HepG2 (cell line): ENCODE measurements around the gene TBC1D20. TPM values are rescaled to one million over a fixed set of nuclear protein-coding genes. Genes with fewer than 3 reads are reported as not detected.

Experiments used
- AHDC1 ChIP-seq: sonication (generic); formaldehyde crosslinking; IDR thresholded peaks from 2 replicates; pipeline ENCODE4 v1.5.1; 2020; ENCODE audit warnings: mild to moderate bottlenecking, missing genetic modification reagents, borderline replicate concordance
- E2F1 ChIP-seq: sonication (generic); formaldehyde crosslinking; IDR thresholded peaks from 2 replicates; pipeline ENCODE4 v1.5.0; 2020; ENCODE audit warnings: missing genetic modification reagents
- GABPA ChIP-seq, 2 experiments: IDR thresholded peaks; 2 replicates each; pipeline ENCODE4 v1.6.1; 2011 to 2016; ENCODE audit warnings: low read depth in 2 of 2, low read length in 1 of 2, missing biosample characterization in 1 of 2, missing genetic modification characterization in 1 of 2
- KDM3A ChIP-seq: IDR thresholded peaks from 2 replicates; pipeline ENCODE4 v1.6.1; 2018; ENCODE audit warnings: low read depth, missing compliant biosample characterization
- PITX1 ChIP-seq: sonication (generic); formaldehyde crosslinking; IDR thresholded peaks from 2 replicates; pipeline ENCODE4 v1.5.1; 2020; ENCODE audit warnings: mild to moderate bottlenecking, missing genetic modification reagents
- RERE ChIP-seq: IDR thresholded peaks from 2 replicates; pipeline ENCODE4 v1.6.1; 2016; ENCODE audit warnings: low read depth, missing genetic modification reagents, missing compliant biosample characterization
- SOX6 ChIP-seq, 2 experiments: fragments of 450-650 bp in 1 of 2; sonication (generic) in 1 of 2; formaldehyde crosslinking in 1 of 2; IDR thresholded peaks; 2 replicates each; pipeline versions ENCODE4 v1.4.0 to v1.6.1; 2017 to 2020; ENCODE audit warnings: antibody characterized with exemption in 1 of 2, mild to moderate bottlenecking in 1 of 2, missing genetic modification reagents in 1 of 2
- TARDBP ChIP-seq: sonication (generic); formaldehyde crosslinking; IDR thresholded peaks from 2 replicates; pipeline ENCODE4 v1.8.0; 2022; ENCODE audit warnings: mild to moderate bottlenecking, missing genetic modification reagents
- THYN1 ChIP-seq: sonication (generic); formaldehyde crosslinking; IDR thresholded peaks from 2 replicates; pipeline ENCODE4 v1.8.1; 2023; ENCODE audit warnings: low read depth, mild to moderate bottlenecking, moderate library complexity, missing genetic modification reagents, borderline replicate concordance
- ZBTB1 ChIP-seq: sonication (generic); formaldehyde crosslinking; IDR thresholded peaks from 2 replicates; pipeline ENCODE4 v1.4.0; 2020; ENCODE audit warnings: missing genetic modification reagents, borderline replicate concordance
- ZBTB20 ChIP-seq: sonication (generic); formaldehyde crosslinking; IDR thresholded peaks from 2 replicates; pipeline ENCODE4 v1.8.1; 2023; ENCODE audit warnings: missing genetic modification reagents, low read depth, mild to moderate bottlenecking, borderline replicate concordance
- ZBTB7A ChIP-seq: sonication (generic); formaldehyde crosslinking; IDR thresholded peaks from 2 replicates; pipeline ENCODE4 v1.8.0; 2022; ENCODE audit warnings: mild to moderate bottlenecking, missing genetic modification reagents
- ZNF383 ChIP-seq: sonication (generic); formaldehyde crosslinking; IDR thresholded peaks from 2 replicates; pipeline ENCODE4 v1.4.0; 2020; ENCODE audit warnings: missing genetic modification reagents, mild to moderate bottlenecking, borderline replicate concordance
- ZNF780A ChIP-seq: sonication (generic); formaldehyde crosslinking; IDR thresholded peaks from 2 replicates; pipeline ENCODE4 v1.8.0; 2022; ENCODE audit warnings: mild to moderate bottlenecking, missing genetic modification reagents, moderate library complexity
- ZNF782 ChIP-seq: sonication (generic); formaldehyde crosslinking; IDR thresholded peaks from 2 replicates; pipeline ENCODE4 v1.4.0; 2020; ENCODE audit warnings: missing genetic modification reagents, mild to moderate bottlenecking, borderline replicate concordance
- polyA plus RNA-seq, 8 experiments: library from polyadenylated mRNA; depleted of rRNA in 3 of 8; stranded (reverse) in 7 of 8; unstranded in 1 of 8; fragments of >200 nt; fragmentation: Illumina TruSeq in 4 of 8; extraction: Trizol in 4 of 8; gene quantifications; 2 replicates each; pipeline versions ENCODE4 v1.2.1 to v1.2.3, GENCODE V29; 2011 to 2016; ENCODE audit warnings: low read depth in 4 of 8, missing spikeins in 1 of 8, mixed read lengths in 1 of 8; ENCODE audit not compliant: insufficient read depth in 1 of 8
- total RNA-seq, 5 experiments: library from RNA; depleted of rRNA; stranded (reverse); fragments of >200 nt; fragmentation: Illumina TruSeq; extraction: Trizol; gene quantifications; 2 replicates each; pipeline ENCODE4 v1.2.3, GENCODE V29; 2016; ENCODE audit warnings: low read depth in 1 of 5

The TBC1D20 gene
- total and polyA plus RNA-seq, 2 of the 13 experiments (the other 11 are each of a cell fraction or from before 2014, with no cell fraction given) = 36.6 to 47.1 TPM

- TF ChIP-seq RERE (CRISPR knock-in tag) (no peak), KDM3A (CRISPR knock-in tag) (no peak), SOX6 (IDR thresholded peaks at IDR 0.05) (no peak), SOX6 (CRISPR knock-in tag; IDR thresholded peaks at IDR 0.05) (peak; percentile 48), ZBTB20 (CRISPR knock-in tag) (peak; percentile 83), AHDC1 (0 out of 2 replicates have a peak, but pooled peaks have one; percentile 40), E2F1 (CRISPR knock-in tag) (no peak; the same call in 1 of the 2 replicates), PITX1 (CRISPR knock-in tag) (0 out of 2 replicates have a peak, but pooled peaks have one; percentile 37), TARDBP (CRISPR knock-in tag) (0 out of 2 replicates have a peak, but pooled peaks have one; percentile 6), ZBTB7A (CRISPR knock-in tag) (no peak), ZNF780A (CRISPR knock-in tag) (no peak), ZNF782 (no peak; the same call in 1 of the 2 replicates), ZBTB1 (CRISPR knock-in tag) (no peak), GABPA (IDR thresholded peaks at IDR 0.05; ENCODE audit: low read depth, low read length) (no peak), GABPA (CRISPR knock-in tag; IDR thresholded peaks at IDR 0.05; ENCODE audit: low read depth) (peak; percentile 27; the same call in 1 of the 2 replicates), THYN1 (CRISPR knock-in tag) (no peak), ZNF383 (CRISPR knock-in tag) (no peak)
Observed at GRCh38 chr20:408843-409696, 53.3 kb downstream of the TBC1D20 start (continued).
